EH (cell line): Measurements from ENCODE around the gene AKAP6.

Experiments
- DNase-seq: peaks from one replicate; pipeline ENCODE4 v3.0.0-alpha.2; 2015; ENCODE audit warnings: low read depth

Gene AKAP6

GRCh38 chr14:32584079-32584478 is 255.0 kb downstream of the AKAP6 start:
- no peak for DNase-seq

- no peak for DNase-seq
Observed at GRCh38 chr14:32587461-32587860, 258.4 kb downstream of the AKAP6 start.

- DNase-seq, result peak; percentile 61
Observed at GRCh38 chr14:32588448-32589320, 259.6 kb downstream of the AKAP6 start.

GRCh38 chr14:32590157-32590556 is 261.1 kb downstream of the AKAP6 start:
- peak; percentile 13 for DNase-seq

- peak; percentile 98 for DNase-seq
Observed at GRCh38 chr14:32593290-32593942, 264.3 kb downstream of the AKAP6 start.

- peak; percentile 93 for DNase-seq
Observed at GRCh38 chr14:32594766-32595165, 265.7 kb downstream of the AKAP6 start.

- DNase-seq, result no peak
Observed at GRCh38 chr14:32595497-32595896, 266.4 kb downstream of the AKAP6 start.

GRCh38 chr14:32596390-32596789 is 267.3 kb downstream of the AKAP6 start:
- DNase-seq, result peak; percentile 41

GRCh38 chr14:32597771-32598170 is 268.7 kb downstream of the AKAP6 start:
- DNase-seq, result no peak

GRCh38 chr14:32601069-32601468 is 272.0 kb downstream of the AKAP6 start:
- DNase-seq, result no peak

- peak; percentile 22 for DNase-seq
Observed at GRCh38 chr14:32601906-32602305, 272.8 kb downstream of the AKAP6 start.

GRCh38 chr14:32602699-32603098 is 273.6 kb downstream of the AKAP6 start:
- no peak for DNase-seq

- no peak for DNase-seq
Observed at GRCh38 chr14:32603992-32604565, 275.0 kb downstream of the AKAP6 start.

GRCh38 chr14:32606301-32606700 is 277.2 kb downstream of the AKAP6 start:
- no peak for DNase-seq

GRCh38 chr14:32607399-32607798 is 278.3 kb downstream of the AKAP6 start:
- peak; percentile 40 for DNase-seq

- DNase-seq, result peak; percentile 69
Observed at GRCh38 chr14:32608857-32609256, 279.8 kb downstream of the AKAP6 start.

- DNase-seq, result no peak
Observed at GRCh38 chr14:32609388-32609787, 280.3 kb downstream of the AKAP6 start.

GRCh38 chr14:32611752-32612151 is 282.7 kb downstream of the AKAP6 start:
- DNase-seq, result peak; percentile 93

GRCh38 chr14:32618991-32619390 is 289.9 kb downstream of the AKAP6 start:
- peak; percentile 69 for DNase-seq

- peak; percentile 70 for DNase-seq
Observed at GRCh38 chr14:32620303-32620702, 291.2 kb downstream of the AKAP6 start.

GRCh38 chr14:32620724-32621123 is 291.6 kb downstream of the AKAP6 start:
- DNase-seq, result peak; percentile 59

GRCh38 chr14:32621585-32621984 is 292.5 kb downstream of the AKAP6 start:
- DNase-seq, result no peak

GRCh38 chr14:32622742-32623141 is 293.6 kb downstream of the AKAP6 start:
- no peak for DNase-seq
